Stimulated activated naive CD8-positive, alpha-beta T cell treated with anti-CD3 and anti-CD28 coated beads, Interleukin-15, amount 100 ng/mL, for 72 hours (primary cell): ENCODE measurements around the gene DEDD2.

Source experiments
- ATAC-seq: fragments of 150-1000 bp; cut with Tn5 transposase; 2 replicates; pipeline ENCODE4 v1.10.0; 2021; ENCODE audit warnings: mild to moderate bottlenecking, moderate library complexity
- DNase-seq, 2 donors: peaks; one replicate each; pipeline ENCODE4 v3.0.0; 2021 to 2022
- H3K27ac Mint-ChIP-seq, 2 donors: one replicate each; pipeline ENCODE4 v1.8.0; 2022; ENCODE audit warnings: mild to moderate bottlenecking in 2 of 2, mixed read lengths in 2 of 2, moderate library complexity in 2 of 2
- H3K27me3 Mint-ChIP-seq: one replicate; pipeline ENCODE4 v1.8.0; 2022; ENCODE audit warnings: mixed read lengths
- H3K4me1 Mint-ChIP-seq: one replicate; pipeline ENCODE4 v1.8.0; 2022; ENCODE audit warnings: mild to moderate bottlenecking, mixed read lengths
- H3K4me3 Mint-ChIP-seq, 2 donors: one replicate each; pipeline ENCODE4 v1.8.0; 2022; ENCODE audit warnings: mild to moderate bottlenecking in 2 of 2, mixed read lengths in 2 of 2, moderate library complexity in 1 of 2
- H3K9me3 Mint-ChIP-seq, 2 donors: one replicate each; pipeline ENCODE4 v1.8.0; 2022; ENCODE audit warnings: mixed read lengths in 2 of 2

DEDD2 gene

DNA sequence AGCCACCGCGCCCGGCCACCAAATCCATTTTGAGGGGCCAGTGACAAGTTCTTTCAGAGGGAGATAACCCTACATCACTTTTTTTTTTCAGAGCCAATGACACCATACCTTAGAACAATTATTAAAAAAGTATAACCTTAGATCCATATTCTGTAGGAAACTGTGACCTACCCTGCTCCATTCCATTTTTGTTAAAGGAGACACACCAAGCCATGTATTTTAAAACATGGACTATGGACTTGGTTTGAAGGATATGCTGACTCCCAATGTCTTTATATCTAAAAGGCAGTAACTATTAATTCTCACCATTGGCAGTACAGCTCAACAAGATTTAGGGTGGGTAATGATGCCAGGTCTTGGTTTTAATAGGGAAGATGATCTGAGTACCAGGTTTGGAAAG is 23.8 kb upstream of the DEDD2 start:
- no peak for DNase-seq
- Mint-ChIP-seq H3K9me3 (no peaks in the 10 kb centered on the region), H3K4me1 (peaks cover 54% of the 10 kb centered on the region), H3K4me3 (peak overlapping the region; percentile 86 to 91), H3K27me3 (no peaks in the 10 kb centered on the region), H3K27ac (peak overlapping the region; percentile 38 to 83)
- no peak for ATAC-seq

DNA sequence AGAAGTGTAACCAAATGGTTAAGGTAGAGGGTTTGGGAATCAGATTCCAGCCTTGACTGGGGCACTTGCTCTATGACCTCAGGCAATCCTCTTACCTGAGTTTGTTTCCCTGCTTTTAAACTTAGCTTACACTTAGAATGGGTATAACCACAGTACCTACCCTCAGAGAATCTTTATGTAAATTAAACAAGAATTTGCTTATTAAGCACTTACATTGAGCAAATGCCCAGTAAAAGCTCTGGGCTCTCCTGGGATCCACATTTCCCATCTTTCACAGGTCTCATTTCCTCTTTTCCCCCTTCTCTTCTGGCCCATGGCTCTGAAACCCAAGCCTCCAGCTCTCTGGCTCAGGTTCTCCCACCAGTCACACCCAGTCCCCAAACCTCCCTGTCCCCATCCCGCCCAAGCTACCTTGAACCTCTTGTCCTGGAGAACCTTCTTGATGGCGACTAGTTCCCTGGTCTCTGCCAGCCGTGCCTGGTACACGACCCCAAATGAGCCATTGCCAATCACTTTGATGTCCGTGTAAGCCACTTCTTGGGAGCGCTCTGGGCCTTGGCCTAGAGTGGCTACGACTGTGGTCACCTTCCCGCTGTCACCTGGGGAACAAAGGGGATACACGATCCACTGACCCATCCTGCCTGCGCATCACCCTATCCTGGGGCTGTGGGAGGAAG is 22.2 kb upstream of the DEDD2 start:
- Mint-ChIP-seq H3K4me1 (peaks cover 50% of the 10 kb centered on the region), H3K9me3 (no peaks in the 10 kb centered on the region), H3K4me3 (no peak overlapping the region), H3K27ac (peak overlapping the region; percentile 7 to 43), H3K27me3 (no peaks in the 10 kb centered on the region)
- DNase-seq (no peak), ATAC-seq (no peak)

DNA sequence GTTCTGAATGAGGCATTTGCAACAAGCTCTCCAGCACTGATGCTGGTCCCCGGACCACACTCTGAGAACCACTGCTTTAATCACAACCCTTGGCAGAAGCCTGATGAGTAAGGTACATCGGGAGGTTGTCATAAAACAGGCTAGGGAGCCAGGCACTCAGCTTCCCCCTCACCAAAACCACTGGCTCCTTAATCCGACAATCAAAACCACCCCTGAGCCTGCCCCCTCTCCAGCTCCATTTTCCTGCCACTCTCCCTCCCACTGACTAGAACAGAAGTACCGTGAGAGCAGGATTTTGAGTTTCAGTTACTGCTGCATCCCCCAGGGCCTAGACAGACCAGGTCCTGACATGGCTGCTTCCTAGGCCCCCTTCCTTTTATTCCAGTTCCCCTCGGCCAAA is 17.7 kb upstream of the DEDD2 start:
- Mint-ChIP-seq H3K27ac (peak overlapping the region in 1 of 2 donors; percentile 79), H3K4me3 (no peak overlapping the region), H3K9me3 (no peaks in the 10 kb centered on the region), H3K27me3 (no peaks in the 10 kb centered on the region), H3K4me1 (peaks cover 54% of the 10 kb centered on the region)
- ATAC-seq (no peak), DNase-seq (no peak)

DNA sequence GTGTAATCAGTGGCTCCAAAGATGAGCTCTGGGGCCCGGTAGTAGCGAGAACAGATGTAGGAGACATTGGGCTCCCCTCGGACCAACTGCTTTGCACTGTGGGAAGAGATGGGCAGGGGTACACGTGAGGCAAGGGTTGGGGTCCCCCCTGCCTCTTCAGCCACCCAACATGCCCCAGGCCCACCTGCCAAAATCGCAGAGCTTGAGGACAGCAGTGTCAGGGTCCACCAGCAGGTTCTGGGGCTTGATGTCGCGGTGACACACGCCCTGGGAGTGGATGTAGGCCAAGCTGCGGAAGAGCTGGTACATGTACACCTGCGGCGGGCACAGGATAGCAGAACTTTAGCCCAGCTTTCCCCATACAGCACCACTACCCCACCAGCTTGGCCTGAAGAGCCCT is 16.9 kb upstream of the DEDD2 start:
- no peaks in the 10 kb centered on the region for H3K27me3 Mint-ChIP-seq
- peaks cover 54% of the 10 kb centered on the region for H3K4me1 Mint-ChIP-seq
- no peaks in the 10 kb centered on the region for H3K9me3 Mint-ChIP-seq
- H3K27ac Mint-ChIP-seq, result peak overlapping the region in 1 of 2 donors; percentile 44
- DNase-seq (no peak), ATAC-seq (no peak)
- H3K4me3 Mint-ChIP-seq, result no peak overlapping the region

DNA sequence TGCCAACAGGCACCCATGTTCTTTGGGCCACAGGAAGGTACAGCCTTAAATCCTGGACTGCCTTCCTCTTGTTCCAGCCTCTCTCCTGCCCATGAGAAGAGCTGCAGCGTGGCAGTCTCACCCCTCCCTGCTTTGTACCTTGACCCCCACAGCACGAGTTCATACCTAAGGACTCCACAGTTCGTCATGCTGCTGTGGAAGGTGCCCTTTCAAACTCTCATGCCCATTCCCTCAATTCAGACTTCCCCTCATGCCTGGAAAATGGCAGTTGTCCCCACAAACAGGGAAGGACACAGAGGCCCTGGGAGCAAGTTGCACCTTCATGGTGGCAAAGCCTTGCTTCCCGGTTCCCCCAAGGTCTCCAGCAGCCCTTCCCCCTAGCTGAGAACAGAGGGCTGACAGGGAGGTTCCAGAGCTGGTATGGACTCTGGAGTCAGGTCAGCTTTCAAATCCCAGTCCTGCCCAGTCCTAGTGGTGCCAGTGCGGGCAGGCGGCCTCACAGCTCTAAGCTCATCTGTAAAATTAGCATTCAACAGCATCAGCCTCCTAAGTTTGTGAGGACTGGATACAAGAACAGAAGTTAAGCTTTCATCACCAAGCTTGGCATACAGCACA is 16.3 kb upstream of the DEDD2 start:
- Mint-ChIP-seq H3K9me3 (no peaks in the 10 kb centered on the region), H3K4me1 (peaks cover 54% of the 10 kb centered on the region), H3K4me3 (no peak overlapping the region), H3K27me3 (no peaks in the 10 kb centered on the region), H3K27ac (peak overlapping the region in 1 of 2 donors; percentile 84)
- DNase-seq, result no peak
- ATAC-seq, result no peak

DNA sequence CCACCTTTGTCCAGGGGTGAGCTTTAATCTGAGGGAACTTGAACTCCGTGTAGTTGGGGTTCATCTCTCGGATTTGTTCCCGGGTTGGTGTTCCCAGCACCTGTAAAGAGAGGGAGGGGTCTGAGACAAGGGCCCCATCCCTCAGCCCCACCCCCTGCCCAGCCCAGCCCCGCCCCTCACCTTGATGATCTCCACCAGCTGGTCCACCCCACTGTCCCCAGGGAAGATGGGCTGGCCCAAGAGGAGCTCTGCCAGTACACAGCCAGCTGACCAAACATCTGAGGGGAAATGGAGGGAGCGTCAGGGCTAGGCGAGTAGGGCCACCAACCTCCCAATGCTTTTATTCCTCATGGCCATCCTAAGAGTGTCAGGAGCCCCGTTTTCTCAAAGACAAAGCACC is 15.6 kb upstream of the DEDD2 start:
- Mint-ChIP-seq H3K4me1 (peaks cover 61% of the 10 kb centered on the region), H3K9me3 (no peaks in the 10 kb centered on the region), H3K27ac (peak overlapping the region in 1 of 2 donors; percentile 84), H3K4me3 (no peak overlapping the region), H3K27me3 (no peaks in the 10 kb centered on the region)
- ATAC-seq, result no peak
- no peak for DNase-seq

DNA sequence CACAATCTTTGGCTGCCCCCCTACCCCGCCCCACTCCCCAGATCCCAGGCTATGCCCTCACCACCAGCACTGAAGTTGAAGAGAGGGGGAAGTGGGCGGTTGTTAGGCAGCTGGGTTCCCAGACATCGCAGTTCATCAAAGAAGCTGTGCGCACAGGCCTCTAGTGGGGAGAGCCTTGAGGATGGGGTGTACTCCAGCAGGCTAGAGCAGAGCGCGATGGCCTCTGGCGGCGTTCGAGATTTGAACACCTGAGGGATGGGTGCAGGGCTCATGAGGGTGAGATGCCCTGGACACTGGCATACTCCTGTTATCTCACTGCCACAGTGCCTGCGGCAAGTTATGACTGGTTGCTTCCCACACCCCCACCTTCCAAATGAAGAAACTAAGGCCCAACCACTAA is 15.0 kb upstream of the DEDD2 start:
- H3K27me3 Mint-ChIP-seq, result no peaks in the 10 kb centered on the region
- no peak for ATAC-seq
- H3K4me1 Mint-ChIP-seq, result peaks cover 65% of the 10 kb centered on the region
- no peaks in the 10 kb centered on the region for H3K9me3 Mint-ChIP-seq
- H3K4me3 Mint-ChIP-seq, result no peak overlapping the region
- no peak overlapping the region for H3K27ac Mint-ChIP-seq
- DNase-seq, result no peak

DNA sequence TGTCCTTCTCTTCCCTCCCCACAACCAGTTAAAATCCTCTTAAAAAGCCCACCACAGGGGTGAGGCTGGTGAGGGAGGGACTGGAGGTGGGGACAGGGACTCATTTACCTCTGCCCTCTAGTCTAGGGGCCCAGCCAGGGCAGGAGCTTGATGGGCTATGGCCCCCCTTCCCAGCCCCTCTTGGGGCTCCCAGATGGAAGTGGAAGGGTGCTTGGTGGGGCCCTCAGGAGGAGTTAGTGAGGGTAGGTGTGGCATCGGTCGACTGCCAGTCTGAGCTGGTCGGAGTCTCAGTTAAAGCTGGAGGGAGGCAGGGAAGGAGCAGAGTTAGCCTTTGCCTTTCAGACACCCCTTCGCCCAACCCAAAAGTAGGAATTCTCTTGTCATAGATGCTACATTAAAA is 13.1 kb upstream of the DEDD2 start:
- Mint-ChIP-seq H3K9me3 (no peaks in the 10 kb centered on the region), H3K4me3 (no peak overlapping the region), H3K4me1 (peaks cover 66% of the 10 kb centered on the region), H3K27ac (no peak overlapping the region), H3K27me3 (no peaks in the 10 kb centered on the region)
- DNase-seq (no peak), ATAC-seq (peak; percentile 5)

DNA sequence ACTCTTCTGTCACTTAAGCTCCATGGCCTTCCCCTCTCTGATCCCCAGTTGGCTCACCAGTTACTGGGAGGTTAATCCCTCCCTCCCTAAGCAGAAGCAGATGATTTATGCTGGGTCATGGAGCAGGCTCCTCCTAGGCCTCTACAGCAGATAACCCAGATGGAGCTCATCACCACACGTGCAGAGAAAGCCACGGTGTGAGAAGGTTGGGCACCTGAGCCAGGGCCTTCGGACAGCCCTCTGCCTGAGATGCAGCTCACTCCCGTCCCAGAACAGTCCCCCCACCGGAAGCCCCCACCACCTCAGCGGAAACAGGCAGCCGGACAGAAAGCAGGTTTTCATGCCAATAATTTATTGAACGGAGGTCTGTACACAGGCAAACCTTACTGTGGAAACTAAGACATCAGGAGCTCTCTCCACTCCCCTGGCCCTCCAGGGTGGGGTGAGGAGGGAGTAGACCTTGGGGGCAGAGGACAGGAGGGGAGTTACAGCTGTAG is 12.4 kb upstream of the DEDD2 start:
- H3K27ac Mint-ChIP-seq, result peak overlapping the region; percentile 49 to 72
- no peaks in the 10 kb centered on the region for H3K27me3 Mint-ChIP-seq
- DNase-seq (no peak), ATAC-seq (no peak)
- H3K4me1 Mint-ChIP-seq, result peaks cover 63% of the 10 kb centered on the region
- no peaks in the 10 kb centered on the region for H3K9me3 Mint-ChIP-seq
- no peak overlapping the region for H3K4me3 Mint-ChIP-seq

DNA sequence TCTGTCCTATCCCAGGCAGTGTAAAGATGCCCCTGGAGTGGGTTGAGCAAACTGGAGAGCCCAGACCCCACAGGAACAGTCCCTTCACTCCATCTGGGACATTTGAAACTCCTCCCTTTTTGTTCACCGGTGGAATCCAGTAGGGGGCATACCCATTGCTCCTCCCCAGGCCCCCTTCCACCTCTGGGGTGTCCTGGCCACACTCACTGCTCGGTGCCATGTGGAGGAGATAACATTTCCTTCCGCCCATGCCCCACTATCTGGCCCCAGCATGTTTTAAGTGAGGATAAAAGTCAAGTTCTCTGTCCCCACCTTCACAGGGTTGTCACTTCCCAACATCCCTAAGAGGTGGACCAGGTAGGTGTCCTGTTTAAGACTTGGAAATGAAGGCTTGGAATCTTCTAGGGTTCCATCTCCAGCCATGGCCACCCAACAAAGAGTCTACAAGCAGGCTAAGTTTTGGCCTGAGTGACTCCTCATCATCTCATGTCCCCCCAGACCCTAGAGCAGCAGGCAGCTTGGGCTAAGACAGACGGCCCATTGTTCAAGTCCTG is 11.9 kb upstream of the DEDD2 start:
- Mint-ChIP-seq H3K9me3 (no peaks in the 10 kb centered on the region), H3K27me3 (no peaks in the 10 kb centered on the region), H3K4me1 (peaks cover 66% of the 10 kb centered on the region), H3K27ac (peak overlapping the region; percentile 49 to 72), H3K4me3 (no peak overlapping the region)
- no peak for DNase-seq
- no peak for ATAC-seq

DNA sequence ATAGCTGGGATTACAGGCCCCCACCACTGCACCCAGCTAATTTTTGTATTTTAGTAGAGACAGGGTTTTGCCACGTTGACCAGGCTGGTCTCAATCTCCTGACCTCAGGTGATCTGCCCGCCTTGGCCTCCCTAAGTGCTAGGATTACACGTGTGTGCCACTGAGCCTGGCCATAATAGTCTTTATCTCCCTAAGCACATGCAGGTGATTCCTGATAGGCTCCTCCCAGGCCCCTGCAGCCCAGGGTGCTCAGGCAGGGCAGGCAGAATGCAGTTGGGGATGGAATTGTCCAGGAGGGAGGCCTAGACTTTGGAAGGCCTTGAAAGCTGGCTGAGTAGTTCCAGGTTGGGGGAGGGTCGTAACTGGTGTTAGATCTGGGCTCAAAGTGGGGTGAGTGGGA is 11.2 kb upstream of the DEDD2 start:
- no peaks in the 10 kb centered on the region for H3K9me3 Mint-ChIP-seq
- H3K27me3 Mint-ChIP-seq, result no peaks in the 10 kb centered on the region
- no peak overlapping the region for H3K4me3 Mint-ChIP-seq
- ATAC-seq (no peak), DNase-seq (no peak)
- peak overlapping the region in 1 of 2 donors; percentile 92 for H3K27ac Mint-ChIP-seq
- peaks cover 63% of the 10 kb centered on the region for H3K4me1 Mint-ChIP-seq

DNA sequence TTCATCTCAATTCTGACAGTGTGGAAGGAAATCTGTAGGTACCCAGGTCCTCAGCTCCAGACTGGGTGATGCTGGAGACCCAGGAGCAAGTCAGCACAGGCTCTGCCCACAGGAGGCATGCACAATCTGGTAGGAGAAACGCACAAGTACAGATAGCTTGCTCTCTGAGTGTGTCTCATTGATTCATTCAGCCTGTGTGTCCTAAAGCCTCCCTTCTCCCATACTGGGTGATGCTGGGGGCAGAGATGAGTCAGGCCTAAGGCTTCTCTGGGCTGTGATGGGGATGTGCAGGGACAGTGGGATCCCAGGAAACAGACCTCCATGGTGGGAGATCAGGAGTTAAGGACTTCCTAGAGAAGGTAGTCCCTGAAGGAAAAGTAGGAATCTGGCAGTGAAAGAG is 9.4 kb upstream of the DEDD2 start:
- no peak for ATAC-seq
- H3K27me3 Mint-ChIP-seq, result no peaks in the 10 kb centered on the region
- H3K4me1 Mint-ChIP-seq, result peaks cover 73% of the 10 kb centered on the region
- DNase-seq, result no peak
- H3K4me3 Mint-ChIP-seq, result no peak overlapping the region
- no peak overlapping the region for H3K27ac Mint-ChIP-seq
- no peaks in the 10 kb centered on the region for H3K9me3 Mint-ChIP-seq

DNA sequence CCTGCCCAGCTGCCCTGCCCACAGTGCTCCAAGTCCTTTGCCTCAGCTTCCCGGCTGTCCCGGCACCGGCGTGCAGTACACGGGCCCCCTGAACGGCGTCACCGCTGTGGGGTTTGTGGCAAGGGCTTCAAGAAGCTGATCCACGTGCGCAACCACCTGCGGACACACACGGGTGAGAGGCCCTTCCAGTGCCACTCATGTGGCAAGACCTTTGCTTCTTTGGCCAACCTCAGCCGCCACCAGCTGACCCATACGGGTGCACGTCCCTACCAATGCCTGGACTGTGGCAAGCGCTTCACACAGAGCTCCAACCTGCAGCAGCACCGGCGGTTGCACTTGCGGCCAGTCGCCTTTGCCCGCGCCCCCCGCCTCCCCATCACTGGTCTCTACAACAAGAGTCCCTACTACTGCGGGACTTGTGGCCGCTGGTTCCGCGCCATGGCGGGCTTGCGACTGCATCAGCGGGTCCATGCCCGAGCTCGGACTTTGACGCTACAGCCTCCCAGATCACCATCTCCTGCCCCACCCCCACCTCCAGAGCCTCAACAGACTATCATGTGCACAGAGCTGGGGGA is 8.3 kb upstream of the DEDD2 start:
- H3K27ac Mint-ChIP-seq, result no peak overlapping the region
- no peaks in the 10 kb centered on the region for H3K9me3 Mint-ChIP-seq
- H3K4me3 Mint-ChIP-seq, result no peak overlapping the region
- ATAC-seq (no peak), DNase-seq (no peak)
- H3K4me1 Mint-ChIP-seq, result peaks cover 70% of the 10 kb centered on the region
- H3K27me3 Mint-ChIP-seq, result no peaks in the 10 kb centered on the region

DNA sequence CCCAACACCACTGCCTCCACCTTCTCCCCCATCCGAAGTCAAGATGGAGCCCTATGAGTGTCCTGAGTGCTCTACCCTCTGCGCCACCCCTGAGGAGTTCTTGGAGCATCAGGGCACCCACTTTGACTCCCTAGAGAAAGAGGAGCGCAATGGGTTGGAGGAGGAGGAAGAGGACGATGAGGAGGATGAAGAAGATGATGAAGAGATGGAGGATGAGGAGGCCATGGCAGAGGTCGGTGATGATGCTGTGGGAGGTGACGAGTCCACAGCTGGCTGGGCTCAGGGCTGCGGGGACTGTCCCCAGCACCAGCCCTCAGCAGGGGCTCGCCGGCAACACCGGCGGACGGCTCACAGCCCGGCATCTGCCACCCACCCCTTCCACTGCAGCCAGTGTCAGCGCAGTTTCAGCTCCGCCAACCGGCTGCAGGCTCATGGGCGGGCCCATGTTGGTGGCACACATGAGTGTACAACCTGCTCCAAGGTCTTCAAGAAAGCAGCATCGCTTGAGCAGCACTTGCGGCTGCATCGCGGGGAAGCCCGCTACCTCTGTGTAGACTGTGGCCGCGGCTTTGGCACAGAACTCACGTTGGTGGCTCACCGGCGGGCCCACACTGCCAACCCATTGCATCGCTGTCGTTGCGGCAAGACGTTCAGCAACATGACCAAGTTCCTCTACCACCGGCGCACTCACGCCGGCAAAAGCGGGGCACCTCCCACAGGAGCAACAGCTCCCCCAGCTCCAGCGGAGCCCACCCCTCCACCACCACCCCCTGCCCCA is 7.7 kb upstream of the DEDD2 start:
- no peak for DNase-seq
- peaks cover 68% of the 10 kb centered on the region for H3K4me1 Mint-ChIP-seq
- no peak for ATAC-seq
- H3K27me3 Mint-ChIP-seq, result no peaks in the 10 kb centered on the region
- H3K9me3 Mint-ChIP-seq, result no peaks in the 10 kb centered on the region
- H3K4me3 Mint-ChIP-seq, result no peak overlapping the region
- no peak overlapping the region for H3K27ac Mint-ChIP-seq

DNA sequence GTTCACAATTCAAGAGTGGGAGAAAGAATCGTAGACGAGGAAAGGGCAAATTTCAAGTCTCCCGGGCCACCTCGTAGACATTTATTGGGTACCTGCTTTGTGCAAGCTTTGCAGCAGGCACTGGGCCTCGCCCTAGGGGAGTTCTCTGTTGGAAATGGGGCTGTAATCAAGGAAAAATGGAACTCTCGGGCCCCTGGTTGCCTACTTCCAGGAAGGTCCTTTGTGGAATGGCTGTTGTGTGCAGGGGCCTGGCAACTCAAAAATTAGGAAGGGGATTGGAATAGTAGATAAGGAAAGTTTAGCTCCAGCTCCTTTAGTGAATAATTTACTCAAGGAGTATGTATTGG is 3.2 kb upstream of the DEDD2 start:
- no peaks in the 10 kb centered on the region for H3K27me3 Mint-ChIP-seq

More for the DNA sequence above, 3.2 kb upstream of the DEDD2 start:
- peak overlapping the region; percentile 92 to 93 for H3K4me3 Mint-ChIP-seq
- no peaks in the 10 kb centered on the region for H3K9me3 Mint-ChIP-seq
- H3K27ac Mint-ChIP-seq, result peak overlapping the region; percentile 92 to 95
- ATAC-seq (no peak), DNase-seq (no peak)
- peaks cover 59% of the 10 kb centered on the region for H3K4me1 Mint-ChIP-seq
